ENCODE data around the gene TRIP4. TPM values are rescaled to one million over a fixed set of nuclear protein-coding genes. Genes with fewer than 3 reads are reported as not detected.

The TRIP4 gene
- total and polyA plus RNA-seq, 7 donors, result 11.0 to 48.3 (median 22.6) TPM

GRCh38 chr15:64443016-64443415 lies 55.4 kb downstream of the TRIP4 start:
- H3K4me1 ChIP-seq, result peaks cover 0 to 24% (median 18%) of the 10 kb centered on the region in 4 donors
- H3K36me3 ChIP-seq, result peaks cover 6 to 30% (median 10%) of the 10 kb centered on the region in 4 donors
- H3K27ac ChIP-seq, result peak overlapping the region in 3 of 4 donors; percentile 37 to 64 (median 50)
- no peaks in the 10 kb centered on the region for H3K9me3 ChIP-seq
- intact Hi-C loops (cut with DNase I), result no loop called here
- 93 to 96% methylated on average over 2 of the region's 2 CpGs for WGBS, 2 donors
- H3K4me3 ChIP-seq, result no peak overlapping the region
- TF ChIP-seq EP300 (IDR thresholded peaks at IDR 0.05) (no peak), POLR2A (IDR thresholded peaks at IDR 0.05) (no peak), POLR2AphosphoS5 (IDR thresholded peaks at IDR 0.05) (no peak)
- TF ChIP-seq, protein P1, sequence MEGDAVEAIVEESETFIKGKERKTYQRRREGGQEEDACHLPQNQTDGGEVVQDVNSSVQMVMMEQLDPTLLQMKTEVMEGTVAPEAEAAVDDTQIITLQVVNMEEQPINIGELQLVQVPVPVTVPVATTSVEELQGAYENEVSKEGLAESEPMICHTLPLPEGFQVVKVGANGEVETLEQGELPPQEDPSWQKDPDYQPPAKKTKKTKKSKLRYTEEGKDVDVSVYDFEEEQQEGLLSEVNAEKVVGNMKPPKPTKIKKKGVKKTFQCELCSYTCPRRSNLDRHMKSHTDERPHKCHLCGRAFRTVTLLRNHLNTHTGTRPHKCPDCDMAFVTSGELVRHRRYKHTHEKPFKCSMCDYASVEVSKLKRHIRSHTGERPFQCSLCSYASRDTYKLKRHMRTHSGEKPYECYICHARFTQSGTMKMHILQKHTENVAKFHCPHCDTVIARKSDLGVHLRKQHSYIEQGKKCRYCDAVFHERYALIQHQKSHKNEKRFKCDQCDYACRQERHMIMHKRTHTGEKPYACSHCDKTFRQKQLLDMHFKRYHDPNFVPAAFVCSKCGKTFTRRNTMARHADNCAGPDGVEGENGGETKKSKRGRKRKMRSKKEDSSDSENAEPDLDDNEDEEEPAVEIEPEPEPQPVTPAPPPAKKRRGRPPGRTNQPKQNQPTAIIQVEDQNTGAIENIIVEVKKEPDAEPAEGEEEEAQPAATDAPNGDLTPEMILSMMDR (IDR thresholded peaks at IDR 0.05), result no peak
- DNase-seq, result no peak
- H3K27me3 ChIP-seq, result no peaks in the 10 kb centered on the region

GRCh38 chr15:64443747-64444621 lies 56.3 kb downstream of the TRIP4 start:
- DNase-seq, result peak; percentile 9
- WGBS, 2 donors, result 58 to 74% methylated on average over 3 of the region's 3 CpGs
- Histone ChIP-seq H3K9me3 (no peaks in the 10 kb centered on the region), H3K27me3 (no peaks in the 10 kb centered on the region), H3K36me3 (peaks cover 6 to 39% (median 11%) of the 10 kb centered on the region in 4 donors), H3K27ac (peak overlapping the region; percentile 32 to 64 (median 44)), H3K4me1 (peaks cover 0 to 24% (median 18%) of the 10 kb centered on the region in 4 donors), H3K4me3 (no peak overlapping the region)
- TF ChIP-seq POLR2A (IDR thresholded peaks at IDR 0.05) (no peak), POLR2AphosphoS5 (IDR thresholded peaks at IDR 0.05) (no peak)
- intact Hi-C loops (cut with DNase I), result no loop called here

DNA sequence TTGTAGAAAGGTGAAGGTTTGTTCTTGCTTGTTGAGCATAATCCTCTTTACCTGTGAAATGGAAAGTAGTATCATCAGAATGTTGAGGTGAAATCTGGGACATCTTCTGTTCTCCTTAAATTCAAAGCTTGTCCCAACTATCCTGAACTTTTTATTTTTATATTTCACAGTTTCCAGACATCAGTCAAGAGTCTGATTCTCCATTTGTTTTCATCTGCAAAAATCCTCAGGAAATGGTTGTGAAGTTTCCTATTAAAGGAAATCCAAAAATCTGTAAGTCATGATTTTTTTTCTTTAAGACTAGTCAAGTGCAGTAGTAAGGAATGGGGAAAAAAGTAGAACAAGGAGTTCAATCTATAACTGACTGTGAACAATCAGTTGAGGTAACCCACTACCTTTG lies 57.2 kb downstream of the TRIP4 start:
- Histone ChIP-seq H3K27me3 (no peaks in the 10 kb centered on the region), H3K27ac (peak overlapping the region in 3 of 4 donors; percentile 37 to 64 (median 50)), H3K4me1 (peaks cover 0 to 24% (median 18%) of the 10 kb centered on the region in 4 donors), H3K36me3 (peaks cover 7 to 46% (median 11%) of the 10 kb centered on the region in 4 donors), H3K4me3 (no peak overlapping the region), H3K9me3 (no peaks in the 10 kb centered on the region)
- TF ChIP-seq EP300 (IDR thresholded peaks at IDR 0.05) (no peak), POLR2AphosphoS5 (IDR thresholded peaks at IDR 0.05) (no peak)
- DNase-seq, result no peak
- intact Hi-C loops (cut with DNase I), result no loop called here

GRCh38 chr15:64447536-64448315 lies 60.1 kb downstream of the TRIP4 start:
- Histone ChIP-seq H3K9me3 (no peaks in the 10 kb centered on the region), H3K27ac (no peak overlapping the region), H3K4me3 (no peak overlapping the region), H3K27me3 (no peaks in the 10 kb centered on the region), H3K36me3 (peaks cover 7 to 50% (median 11%) of the 10 kb centered on the region in 4 donors), H3K4me1 (peaks cover 0 to 27% (median 20%) of the 10 kb centered on the region in 4 donors)
- intact Hi-C loops (cut with DNase I), result no loop called here
- DNase-seq, result no peak
- WGBS, 2 donors, result 84 to 92% methylated on average over 6 of the region's 6 CpGs
- TF ChIP-seq, protein P1 (IDR thresholded peaks at IDR 0.05), result no peak
- no peak for TF ChIP-seq POLR2A (IDR thresholded peaks at IDR 0.05)
- TF ChIP-seq POLR2AphosphoS5 (IDR thresholded peaks at IDR 0.05), result no peak
- no peak for TF ChIP-seq EP300 (IDR thresholded peaks at IDR 0.05)

GRCh38 chr15:64452988-64453688 lies 65.5 kb downstream of the TRIP4 start:
- Histone ChIP-seq H3K27ac (peak overlapping the region; percentile 21 to 47 (median 28)), H3K4me3 (no peak overlapping the region), H3K4me1 (peaks cover 0 to 52% (median 50%) of the 10 kb centered on the region in 4 donors), H3K9me3 (no peaks in the 10 kb centered on the region), H3K36me3 (peaks cover 0 to 24% (median 2%) of the 10 kb centered on the region in 4 donors), H3K27me3 (no peaks in the 10 kb centered on the region)
- no peak for TF ChIP-seq EP300 (IDR thresholded peaks at IDR 0.05)
- TF ChIP-seq, protein P1 (IDR thresholded peaks at IDR 0.05), result no peak
- TF ChIP-seq POLR2AphosphoS5 (IDR thresholded peaks at IDR 0.05), result no peak
- no peak for TF ChIP-seq POLR2A (IDR thresholded peaks at IDR 0.05)
- 77 to 80% methylated on average over 6 of the region's 6 CpGs for WGBS, 2 donors
- intact Hi-C loops (cut with DNase I), result no loop called here
- peak; percentile 83 for DNase-seq

Measured in sigmoid colon (tissue), 7 donors.